Activated T-cell treated with anti-CD3 and anti-CD28 coated beads for 24 hours (primary cell): ENCODE results near the gene PDE3A.
"Not testable (repeated sequence)": the region's sequence is repeated elsewhere in the genome, so short reads cannot be mapped to it uniquely, and the experiment has no call there.

ENCODE experiments used
- DNase-seq: peaks from one replicate; pipeline ENCODE4 v3.0.0-alpha.2; 2020; ENCODE audit warnings: low read depth

PDE3A gene

GRCh38 chr12:20551742-20552442 is 183.6 kb downstream of the PDE3A start:
- not testable (repeated sequence) for DNase-seq

GRCh38 chr12:20552586-20552985 is 184.2 kb downstream of the PDE3A start:
- not testable (repeated sequence) for DNase-seq

GRCh38 chr12:20555015-20555414 is 186.7 kb downstream of the PDE3A start:
- DNase-seq = no peak

GRCh38 chr12:20555771-20556170 is 187.4 kb downstream of the PDE3A start:
- DNase-seq = no peak

- DNase-seq = no peak
Measured at GRCh38 chr12:20557096-20557495, 188.8 kb downstream of the PDE3A start.

GRCh38 chr12:20560935-20561334 is 192.6 kb downstream of the PDE3A start:
- no peak for DNase-seq

- no peak for DNase-seq
Measured at GRCh38 chr12:20561871-20562270, 193.5 kb downstream of the PDE3A start.

GRCh38 chr12:20567413-20567812 is 199.1 kb downstream of the PDE3A start:
- no peak for DNase-seq

GRCh38 chr12:20572451-20572850 is 204.1 kb downstream of the PDE3A start:
- no peak for DNase-seq

GRCh38 chr12:20576528-20576927 is 208.2 kb downstream of the PDE3A start:
- DNase-seq = no peak

- DNase-seq = no peak
Measured at GRCh38 chr12:20577054-20577453, 208.7 kb downstream of the PDE3A start.

GRCh38 chr12:20578142-20578541 is 209.8 kb downstream of the PDE3A start:
- no peak for DNase-seq

- no peak for DNase-seq
Measured at GRCh38 chr12:20585055-20585625, 216.8 kb downstream of the PDE3A start.

- DNase-seq = no peak
Measured at GRCh38 chr12:20585913-20586312, 217.6 kb downstream of the PDE3A start.

GRCh38 chr12:20588042-20588441 is 219.7 kb downstream of the PDE3A start:
- DNase-seq = no peak

- DNase-seq = no peak
Measured at GRCh38 chr12:20590570-20590969, 222.2 kb downstream of the PDE3A start.

- no peak for DNase-seq
Measured at GRCh38 chr12:20592556-20592955, 224.2 kb downstream of the PDE3A start.

GRCh38 chr12:20593611-20594010 is 225.3 kb downstream of the PDE3A start:
- DNase-seq = no peak

- no peak for DNase-seq
Measured at GRCh38 chr12:20596061-20596460, 227.7 kb downstream of the PDE3A start.

- DNase-seq = no peak
Measured at GRCh38 chr12:20599757-20600156, 231.4 kb downstream of the PDE3A start.

GRCh38 chr12:20601668-20602280 is 233.4 kb downstream of the PDE3A start:
- DNase-seq = no peak

GRCh38 chr12:20602641-20603391 is 234.5 kb downstream of the PDE3A start:
- no peak for DNase-seq
